B cell (primary cell): ENCODE measurements around the gene COA6. TPM values are rescaled to one million over a fixed set of nuclear protein-coding genes. Genes with fewer than 3 reads are reported as not detected.
A peak's percentile ranks its signal among the peaks of the same experiment; 100 is the strongest.

ENCODE experiments used
- ATAC-seq: fragments of 200-7000 bp; cut with Tn5 transposase; one replicate; pipeline ENCODE4 v1.10.0; 2021; ENCODE audit warnings: low read depth, mild to moderate bottlenecking, moderate number of reproducible peaks, moderate library complexity
- CTCF ChIA-PET: fragments of 350-600 bp; sonication (Branson Sonifier 250); formaldehyde crosslinking; loops from one replicate; lab custom pipeline; 2021; ENCODE audit warnings: antibody characterized with exemption, inconsistent platforms; lab: Charles Lee
- POLR2A ChIA-PET: fragments of 350-600 bp; sonication (Branson Sonifier 250); formaldehyde crosslinking; loops from one replicate; lab custom pipeline; 2021; ENCODE audit warnings: antibody characterized with exemption; lab: Charles Lee
- DNase-seq: peaks from one replicate; pipeline ENCODE4 v3.0.0; 2013
- H2AFZ ChIP-seq: 2 replicates; pipeline ENCODE4 v1.6.1; 2012; ENCODE audit warnings: mild to moderate bottlenecking, low read depth, low read length; ENCODE audit not compliant: insufficient read depth, poor library complexity, severe bottlenecking
- H3K27ac ChIP-seq, 2 donors: 1 replicate in 1 of 2; 2 replicates in 1 of 2; pipeline ENCODE4 v1.5.1; 2012 to 2013; ENCODE audit warnings: low read length in 2 of 2, mild to moderate bottlenecking in 2 of 2, moderate library complexity in 1 of 2
- H3K27me3 ChIP-seq, 4 experiments: fragments of 200-600 bp in 1 of 4; sonication (generic) in 1 of 4; replicated peaks in 1 of 4; 1 replicate in 2 of 4; 2 replicates in 2 of 4; pipeline versions ENCODE4 v1.6.1 to v1.7.0; 2013 to 2016; ENCODE audit warnings: low read length in 3 of 4, mild to moderate bottlenecking in 2 of 4, mixed read lengths in 1 of 4, moderate library complexity in 1 of 4; ENCODE audit not compliant: insufficient read depth in 4 of 4, control insufficient read depth in 3 of 4; ENCODE audit errors: control extremely low read depth in 1 of 4
- H3K36me3 ChIP-seq, 2 experiments: replicated peaks in 1 of 2; 1 replicate in 1 of 2; 2 replicates in 1 of 2; pipeline versions ENCODE4 v1.6.1 to v1.7.1; 2013; ENCODE audit warnings: low read length in 1 of 2; ENCODE audit not compliant: insufficient read depth in 2 of 2, control insufficient read depth in 1 of 2; ENCODE audit errors: control extremely low read depth in 1 of 2, extremely low read depth in 1 of 2
- H3K4me1 ChIP-seq, 2 donors: fragments of 200-600 bp in 1 of 2; sonication (generic) in 1 of 2; 1 replicate in 1 of 2; 2 replicates in 1 of 2; pipeline versions ENCODE4 v1.5.1 to v1.6.1; 2013 to 2017; ENCODE audit warnings: low read length in 2 of 2; ENCODE audit not compliant: control insufficient read depth in 2 of 2, insufficient read depth in 2 of 2
- H3K4me2 ChIP-seq: replicated peaks from 2 replicates; pipeline ENCODE3; 2012; ENCODE audit warnings: mild to moderate bottlenecking, low read depth, low read length; ENCODE audit not compliant: poor library complexity, severe bottlenecking
- H3K4me3 ChIP-seq, 5 experiments: fragments of 200-600 bp in 1 of 5; sonication (generic) in 1 of 5; 1 replicate in 3 of 5; 2 replicates in 2 of 5; pipeline versions ENCODE4 v1.5.1 to v1.7.0; 2011 to 2016; ENCODE audit warnings: low read length in 4 of 5, mild to moderate bottlenecking in 4 of 5, low read depth in 2 of 5, control low read depth in 1 of 5, moderate library complexity in 1 of 5; ENCODE audit not compliant: insufficient read depth in 1 of 5; ENCODE audit errors: control extremely low read depth in 1 of 5, extremely low read depth in 1 of 5
- H3K79me2 ChIP-seq: fragments of 200-600 bp; sonication (generic); one replicate; pipeline ENCODE4 v1.6.0; 2016; ENCODE audit warnings: low read length; ENCODE audit not compliant: control insufficient read depth, insufficient read depth
- H3K9ac ChIP-seq: fragments of 200-600 bp; sonication (generic); 2 replicates; pipeline ENCODE4 v1.6.1; 2017; ENCODE audit warnings: mild to moderate bottlenecking, low read length, moderate library complexity
- H3K9me3 ChIP-seq, 3 donors: one replicate each; pipeline versions ENCODE4 v1.6.1 to v1.7.1; 2013; ENCODE audit warnings: low read length in 2 of 3; ENCODE audit not compliant: control insufficient read depth in 2 of 3, insufficient read depth in 1 of 3; ENCODE audit errors: control extremely low read depth in 1 of 3
- H4K20me1 ChIP-seq: 2 replicates; pipeline ENCODE4 v1.6.0; 2012; ENCODE audit warnings: mild to moderate bottlenecking, low read length; ENCODE audit not compliant: insufficient read depth, control insufficient read depth, poor library complexity, severe bottlenecking
- H3K27ac Mint-ChIP-seq: one replicate; pipeline ENCODE4 v1.8.0; 2021; ENCODE audit warnings: mixed read lengths
- H3K27me3 Mint-ChIP-seq: one replicate; pipeline ENCODE4 v1.8.0; 2021; ENCODE audit warnings: mixed read lengths
- H3K4me1 Mint-ChIP-seq: one replicate; pipeline ENCODE4 v1.8.0; 2021; ENCODE audit warnings: mixed read lengths
- H3K4me3 Mint-ChIP-seq: one replicate; pipeline ENCODE4 v1.8.0; 2021; ENCODE audit warnings: mixed read lengths
- H3K9me3 Mint-ChIP-seq: one replicate; pipeline ENCODE4 v1.8.0; 2022; ENCODE audit warnings: mixed read lengths; ENCODE audit not compliant: insufficient read depth
- EZH2 ChIP-seq: IDR thresholded peaks from 2 replicates; pipeline ENCODE4 v1.6.1; 2012; ENCODE audit warnings: borderline replicate concordance, low read depth, mild to moderate bottlenecking, moderate library complexity, low read length; ENCODE audit not compliant: insufficient read depth, poor library complexity, severe bottlenecking
- WGBS: methylation state at CpG from one replicate; pipeline ENCODE4 v1.1.5; 2013; ENCODE audit warnings: missing lambda C conversion rate; ENCODE audit not compliant: insufficient coverage; 5-methylcytosine and 5-hydroxymethylcytosine counted together
- intact Hi-C: fragments of 100-400 bp; cut with micrococcal nuclease; formaldehyde crosslinking; loops from one replicate; pipeline ENCODE4 v1.10.0; 2022
- polyA plus RNA-seq: library from polyadenylated mRNA; depleted of rRNA; stranded (reverse); fragments of >200 nt; gene quantifications from 2 replicates; pipeline ENCODE4 v1.2.3, GENCODE V29; 2012
- total RNA-seq, 2 donors: library from RNA; stranded (reverse); fragments of 120-200 nt in 1 of 2; gene quantifications; 1 replicate in 1 of 2; 2 replicates in 1 of 2; pipeline versions ENCODE4 v1.2.3 to v1.2.4, GENCODE V29; 2013 to 2022
- TF ChIP-seq, protein P1 (sequence below): fragments of 200-600 bp; IDR thresholded peaks from one replicate; pipeline ENCODE4 v1.8.0; 2022; ENCODE audit warnings: antibody characterized with exemption, mild to moderate bottlenecking

Gene COA6
- total and polyA plus RNA-seq, 2 donors (not counting 1 experiment from before 2014, with no cell fraction given): 5.7 to 14.8 TPM

- Histone ChIP-seq H3K4me1 (peaks cover 0 to 26% of the 10 kb centered on the region in 2 donors), H3K4me3 (peak overlapping the region; percentile 30 to 68 (median 56)), H3K9me3 (peaks cover 0 to 4% (median 0%) of the 10 kb centered on the region in 3 donors), H3K79me2 (no peaks in the 10 kb centered on the region), H3K36me3 (no peaks in the 10 kb centered on the region), H3K27me3 (peaks cover 0 to 25% (median 2%) of the 10 kb centered on the region in 4 experiments), H4K20me1 (no peaks in the 10 kb centered on the region), H3K27ac (no peak overlapping the region), H3K4me2 (peak overlapping the region; percentile 65), H3K9ac (peak overlapping the region; percentile 55), H2AFZ (peak overlapping the region; percentile 63)
- WGBS: 3% methylated on average over 10 of the region's 20 CpGs
- ChIA-PET POLR2A (interaction anchor here (1.5 kb wide), 1 partner anchor 47 kb away, joined by 3 read pairs; the partner anchor contains the start of gene COA6), CTCF (interaction anchor here (0.5 to 5.9 kb wide), 8 partner anchors 8 to 553 kb away, joined by 3 to 57 read pairs (median 4); partner anchors contain the start of gene COA6)
- Mint-ChIP-seq H3K9me3 (no peaks in the 10 kb centered on the region), H3K27ac (no peak overlapping the region), H3K27me3 (peaks cover 31% of the 10 kb centered on the region), H3K4me1 (peaks cover 25% of the 10 kb centered on the region), H3K4me3 (peak overlapping the region; percentile 61)
- intact Hi-C loops: no loop called here
- TF ChIP-seq, protein P1, sequence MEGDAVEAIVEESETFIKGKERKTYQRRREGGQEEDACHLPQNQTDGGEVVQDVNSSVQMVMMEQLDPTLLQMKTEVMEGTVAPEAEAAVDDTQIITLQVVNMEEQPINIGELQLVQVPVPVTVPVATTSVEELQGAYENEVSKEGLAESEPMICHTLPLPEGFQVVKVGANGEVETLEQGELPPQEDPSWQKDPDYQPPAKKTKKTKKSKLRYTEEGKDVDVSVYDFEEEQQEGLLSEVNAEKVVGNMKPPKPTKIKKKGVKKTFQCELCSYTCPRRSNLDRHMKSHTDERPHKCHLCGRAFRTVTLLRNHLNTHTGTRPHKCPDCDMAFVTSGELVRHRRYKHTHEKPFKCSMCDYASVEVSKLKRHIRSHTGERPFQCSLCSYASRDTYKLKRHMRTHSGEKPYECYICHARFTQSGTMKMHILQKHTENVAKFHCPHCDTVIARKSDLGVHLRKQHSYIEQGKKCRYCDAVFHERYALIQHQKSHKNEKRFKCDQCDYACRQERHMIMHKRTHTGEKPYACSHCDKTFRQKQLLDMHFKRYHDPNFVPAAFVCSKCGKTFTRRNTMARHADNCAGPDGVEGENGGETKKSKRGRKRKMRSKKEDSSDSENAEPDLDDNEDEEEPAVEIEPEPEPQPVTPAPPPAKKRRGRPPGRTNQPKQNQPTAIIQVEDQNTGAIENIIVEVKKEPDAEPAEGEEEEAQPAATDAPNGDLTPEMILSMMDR: peak; percentile 81
- TF ChIP-seq EZH2: no peak
- ATAC-seq (peak; percentile 78), DNase-seq (peak; percentile 72)
These were observed 46.5 kb upstream of the COA6 start for GRCh38 chr1:234326497-234327366.
